Measurements from ENCODE around the gene TSKS.

Gene TSKS

DNA sequence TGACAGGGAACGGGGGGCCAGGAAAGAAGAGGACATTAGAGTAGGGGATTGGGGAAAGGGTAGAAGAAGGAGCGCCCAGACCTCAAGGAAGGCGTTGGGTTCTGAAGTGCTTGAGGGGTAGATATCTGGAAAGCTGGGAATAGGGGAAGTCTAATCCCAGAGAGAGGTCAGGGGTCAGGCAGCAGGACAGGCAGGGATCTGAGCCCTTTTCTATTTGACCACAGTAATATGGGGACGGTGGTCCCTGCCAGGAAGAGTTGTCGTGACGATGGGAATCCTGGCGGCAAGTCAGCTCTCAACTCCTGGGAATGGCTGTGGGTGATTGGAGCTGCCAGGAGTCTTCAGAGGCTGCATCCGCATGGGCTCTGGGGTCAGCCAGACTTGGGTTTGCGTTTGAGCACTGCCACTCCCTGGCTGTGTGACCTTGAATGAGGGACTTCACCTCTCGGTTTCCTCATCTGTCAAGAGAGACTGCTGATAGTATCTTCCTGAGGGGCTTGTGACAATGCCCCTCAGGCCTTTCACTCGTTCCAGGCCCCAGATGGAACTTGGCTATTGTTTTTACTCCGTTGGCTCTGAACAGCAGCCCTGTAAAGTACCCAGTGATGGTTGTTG, 5.0 kb upstream of the TSKS start:
- Histone ChIP-seq H3K27me3 (replicated peaks; ENCODE audit: insufficient read depth, low read length) (peaks cover 5% of the 10 kb centered on the region; the same call in 1 of the 2 replicates), H3K27ac (ENCODE audit: low read length) (no peak overlapping the region), H3K4me3 (ENCODE audit: low read length) (peak overlapping the region; percentile 95), H4K20me1 (ENCODE audit: insufficient read depth, low read length) (no peaks in the 10 kb centered on the region), H3F3A (ENCODE audit: insufficient read depth, low read length) (0 out of 2 replicates have a peak, but pooled peaks cover 5% of the 10 kb centered on the region), H3K4me1 (ENCODE audit: low read length) (peaks cover 10% of the 10 kb centered on the region), H3K36me3 (replicated peaks; ENCODE audit: insufficient read depth, low read length) (no peaks in the 10 kb centered on the region), H2AFZ (ENCODE audit: low read length) (no peak overlapping the region), H3K9ac (ENCODE audit: low read length) (peak overlapping the region; percentile 80; the same call in 1 of the 2 replicates), H3K79me2 (ENCODE audit: low read length) (peaks cover 37% of the 10 kb centered on the region), H3K9me3 (replicated peaks; ENCODE audit: insufficient read depth, low read length) (no peaks in the 10 kb centered on the region), H3K9me2 (replicated peaks; ENCODE audit: insufficient read depth, low read length) (no peaks in the 10 kb centered on the region), H3K4me2 (ENCODE audit: low read depth, low read length) (peak overlapping the region; percentile 88)
- no peak for DNase-seq
- TF ChIP-seq EZH2 (optimal IDR thresholded peaks at IDR 0.05; ENCODE audit: low read depth, low read length), result no peak

DNA sequence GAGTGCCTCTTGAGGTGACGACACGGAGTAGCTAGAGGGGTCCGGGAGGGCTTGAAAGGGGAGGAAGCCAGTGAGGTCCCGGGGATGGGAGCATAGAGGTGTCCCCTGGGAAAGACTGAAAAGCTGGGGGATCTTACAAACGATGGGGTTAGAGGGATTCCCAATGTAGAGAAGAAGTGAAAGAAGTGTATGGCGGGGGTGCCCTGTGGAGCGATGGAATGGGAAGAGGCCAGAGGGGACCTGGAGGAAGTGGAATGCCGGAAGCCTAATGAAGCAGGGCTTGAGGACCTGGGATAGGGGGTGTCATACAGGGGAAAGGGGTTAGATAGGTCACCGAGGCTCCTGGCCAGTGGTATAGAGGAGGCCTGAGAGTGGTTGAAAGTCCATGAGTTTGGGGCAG, 4.3 kb upstream of the TSKS start:
- H3K27me3 ChIP-seq (replicated peaks; ENCODE audit: insufficient read depth, low read length), result peaks cover 8% of the 10 kb centered on the region; the same call in 1 of the 2 replicates
- peaks cover 33% of the 10 kb centered on the region for H3K79me2 ChIP-seq (ENCODE audit: low read length)
- H3K4me3 ChIP-seq (ENCODE audit: low read length), result peak overlapping the region; percentile 95
- H3K4me1 ChIP-seq (ENCODE audit: low read length), result peaks cover 10% of the 10 kb centered on the region
- H3K9me2 ChIP-seq (replicated peaks; ENCODE audit: insufficient read depth, low read length), result no peaks in the 10 kb centered on the region
- no peaks in the 10 kb centered on the region for H4K20me1 ChIP-seq (ENCODE audit: insufficient read depth, low read length)
- no peak for DNase-seq
- TF ChIP-seq, protein P1, sequence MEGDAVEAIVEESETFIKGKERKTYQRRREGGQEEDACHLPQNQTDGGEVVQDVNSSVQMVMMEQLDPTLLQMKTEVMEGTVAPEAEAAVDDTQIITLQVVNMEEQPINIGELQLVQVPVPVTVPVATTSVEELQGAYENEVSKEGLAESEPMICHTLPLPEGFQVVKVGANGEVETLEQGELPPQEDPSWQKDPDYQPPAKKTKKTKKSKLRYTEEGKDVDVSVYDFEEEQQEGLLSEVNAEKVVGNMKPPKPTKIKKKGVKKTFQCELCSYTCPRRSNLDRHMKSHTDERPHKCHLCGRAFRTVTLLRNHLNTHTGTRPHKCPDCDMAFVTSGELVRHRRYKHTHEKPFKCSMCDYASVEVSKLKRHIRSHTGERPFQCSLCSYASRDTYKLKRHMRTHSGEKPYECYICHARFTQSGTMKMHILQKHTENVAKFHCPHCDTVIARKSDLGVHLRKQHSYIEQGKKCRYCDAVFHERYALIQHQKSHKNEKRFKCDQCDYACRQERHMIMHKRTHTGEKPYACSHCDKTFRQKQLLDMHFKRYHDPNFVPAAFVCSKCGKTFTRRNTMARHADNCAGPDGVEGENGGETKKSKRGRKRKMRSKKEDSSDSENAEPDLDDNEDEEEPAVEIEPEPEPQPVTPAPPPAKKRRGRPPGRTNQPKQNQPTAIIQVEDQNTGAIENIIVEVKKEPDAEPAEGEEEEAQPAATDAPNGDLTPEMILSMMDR (IDR thresholded peaks at IDR 0.05; ENCODE audit: low read length), result no peak
- TF ChIP-seq EZH2phosphoT487 (IDR thresholded peaks at IDR 0.05; ENCODE audit: low read length) (no peak), EZH2 (optimal IDR thresholded peaks at IDR 0.05; ENCODE audit: low read depth, low read length) (no peak)
- no peaks in the 10 kb centered on the region for H3K9me3 ChIP-seq (replicated peaks; ENCODE audit: insufficient read depth, low read length)
- no peak overlapping the region for H3K27ac ChIP-seq (ENCODE audit: low read length)
- 0 out of 2 replicates have a peak, but pooled peaks cover 5% of the 10 kb centered on the region for H3F3A ChIP-seq (ENCODE audit: insufficient read depth, low read length)
- H3K4me2 ChIP-seq (ENCODE audit: low read depth, low read length), result peak overlapping the region; percentile 88
- H3K9ac ChIP-seq (ENCODE audit: low read length), result peak overlapping the region; percentile 80
- peak overlapping the region; percentile 97 for H2AFZ ChIP-seq (ENCODE audit: low read length)
- no peaks in the 10 kb centered on the region for H3K36me3 ChIP-seq (replicated peaks; ENCODE audit: insufficient read depth, low read length)

DNA sequence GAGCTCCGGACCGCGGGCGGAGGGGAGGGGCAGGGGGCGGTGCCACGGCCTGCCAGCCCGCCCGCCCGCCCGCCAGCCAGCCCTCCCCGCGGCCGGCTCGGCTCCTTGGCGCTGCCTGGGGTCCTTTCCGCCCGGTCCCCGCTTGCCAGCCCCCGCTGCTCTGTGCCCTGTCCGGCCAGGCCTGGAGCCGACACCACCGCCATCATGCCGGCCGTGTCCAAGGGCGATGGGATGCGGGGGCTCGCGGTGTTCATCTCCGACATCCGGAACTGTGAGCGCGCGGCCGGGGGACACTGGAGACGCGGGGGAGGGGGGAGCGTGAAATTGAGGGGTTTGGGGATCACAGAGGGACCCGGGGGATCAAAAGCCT, 3.8 kb upstream of the TSKS start, which contains the start of gene AP2A1:
AP2A1 (plus strand) TSS at position 72 of the 370 bp plus-strand sequence; CDS start at position 205, 133 bp downstream.
- Histone ChIP-seq H3K4me1 (ENCODE audit: low read length) (peaks cover 10% of the 10 kb centered on the region), H3K79me2 (ENCODE audit: low read length) (peaks cover 33% of the 10 kb centered on the region), H3K27ac (ENCODE audit: low read length) (peak within 1 kb of the TSS; percentile 44; the same call in 1 of the 2 replicates), H2AFZ (ENCODE audit: low read length) (peak within 1 kb of the TSS; percentile 97), H3K9me2 (replicated peaks; ENCODE audit: insufficient read depth, low read length) (no peaks in the 10 kb centered on the region), H3F3A (ENCODE audit: insufficient read depth, low read length) (0 out of 2 replicates have a peak, but pooled peaks cover 5% of the 10 kb centered on the region), H3K4me2 (ENCODE audit: low read depth, low read length) (peak within 1 kb of the TSS; percentile 88), H3K9me3 (replicated peaks; ENCODE audit: insufficient read depth, low read length) (no peaks in the 10 kb centered on the region), H3K27me3 (replicated peaks; ENCODE audit: insufficient read depth, low read length) (peaks cover 8% of the 10 kb centered on the region; the same call in 1 of the 2 replicates), H3K9ac (ENCODE audit: low read length) (peak within 1 kb of the TSS; percentile 80), H4K20me1 (ENCODE audit: insufficient read depth, low read length) (no peaks in the 10 kb centered on the region), H3K36me3 (replicated peaks; ENCODE audit: insufficient read depth, low read length) (no peaks in the 10 kb centered on the region), H3K4me3 (ENCODE audit: low read length) (peak within 1 kb of the TSS; percentile 95)
- TF ChIP-seq EZH2phosphoT487 (IDR thresholded peaks at IDR 0.05; ENCODE audit: low read length), result no peak
- TF ChIP-seq EZH2 (optimal IDR thresholded peaks at IDR 0.05; ENCODE audit: low read depth, low read length), result no peak
- TF ChIP-seq, protein P1 (IDR thresholded peaks at IDR 0.05; ENCODE audit: low read length), result no peak
- no peak for DNase-seq
